ENCODE measurements around the gene PLAGL2. TPM values are rescaled to one million over a fixed set of nuclear protein-coding genes. Genes with fewer than 3 reads are reported as not detected.

The PLAGL2 gene
- total and polyA plus RNA-seq, 2 of the 4 experiments (the other 2 are of a cell fraction): 2.9 to 7.7 TPM

DNA sequence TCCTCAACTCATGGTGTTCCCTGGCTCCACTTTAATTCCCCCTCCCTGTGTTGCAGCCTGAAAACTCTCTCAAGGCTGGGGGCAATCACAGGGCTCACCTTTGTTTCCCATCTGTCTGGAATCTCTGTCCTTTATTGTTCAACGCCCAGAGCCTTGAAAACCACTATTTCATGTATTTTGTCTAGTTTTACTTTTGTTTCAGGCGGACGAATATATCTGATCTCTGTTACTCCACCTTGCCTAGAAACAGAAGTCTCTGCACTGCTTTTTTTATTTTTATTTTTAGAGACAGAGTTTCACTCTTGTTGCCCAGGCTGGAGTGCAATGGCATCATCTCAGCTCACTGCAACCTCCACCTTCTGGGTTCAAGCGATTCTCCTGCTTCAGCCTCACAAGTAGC is 27.6 kb downstream of the PLAGL2 start:
- Histone ChIP-seq H3K9me1 (ENCODE audit: insufficient read depth, low read length) (no peaks in the 10 kb centered on the region), H3K36me3 (ENCODE audit: control insufficient read depth, insufficient read depth, low read length) (no peaks in the 10 kb centered on the region), H2AFZ (replicated peaks; ENCODE audit: low read length, poor library complexity) (no peak overlapping the region), H3K23ac (ENCODE audit: low read depth, low read length) (no peak overlapping the region), H3K27ac (ENCODE audit: insufficient read depth, low read length) (no peak overlapping the region), H3K4me3 (ENCODE audit: insufficient read depth, low read depth, low read length) (no peak overlapping the region), H4K91ac (ENCODE audit: insufficient read depth, low read depth, low read length) (no peak overlapping the region), H3K27me3 (ENCODE audit: control insufficient read depth, insufficient read depth, low read length) (no peaks in the 10 kb centered on the region), H3K9me3 (ENCODE audit: control insufficient read depth, insufficient read depth, low read length) (no peaks in the 10 kb centered on the region), H4K5ac (ENCODE audit: low read depth, low read length) (no peak overlapping the region), H2AK5ac (ENCODE audit: low read depth, low read length) (no peak overlapping the region), H3K4me1 (ENCODE audit: control insufficient read depth, insufficient read depth, low read length) (no peaks in the 10 kb centered on the region), H2BK5ac (ENCODE audit: low read depth, low read length, poor library complexity, severe bottlenecking) (no peak overlapping the region), H3K14ac (replicated peaks; ENCODE audit: low read depth, low read length) (no peak overlapping the region), H4K20me1 (ENCODE audit: insufficient read depth, low read length) (no peaks in the 10 kb centered on the region), H2BK15ac (ENCODE audit: low read depth, low read length) (no peak overlapping the region), H3K18ac (ENCODE audit: low read depth, low read length) (no peak overlapping the region), H3K4me2 (ENCODE audit: low read depth, low read length) (no peak overlapping the region), H4K8ac (ENCODE audit: low read depth in 2 of 2, low read length in 2 of 2) (no peak overlapping the region), H3K56ac (ENCODE audit: extremely low read depth, insufficient read depth, low read length) (no peak overlapping the region), H3K9ac (ENCODE audit: low read depth, low read length) (no peak overlapping the region), H3K4ac (ENCODE audit: low read depth, low read length) (no peak overlapping the region), H2BK120ac (ENCODE audit: low read depth, low read length) (no peak overlapping the region), H2AK9ac (replicated peaks; ENCODE audit: low read depth, low read length, poor library complexity) (no peak overlapping the region), H2BK20ac (ENCODE audit: low read depth, low read length) (no peak overlapping the region), H3K79me1 (ENCODE audit: low read depth in 1 of 2, low read length in 2 of 2) (no peaks in the 10 kb centered on the region)
- intact Hi-C loops (cut with micrococcal nuclease) (no loop called here), dilution Hi-C loops (cut with HindIII; ENCODE audit: low sequenced_read_pairs, unreplicated experiment) (no loop called here), in situ Hi-C loops (cut with MboI; ENCODE audit: low sequenced_read_pairs) (no loop called here)
- DNase-seq (no peak), ATAC-seq (ENCODE audit: low read depth) (no peak)
- ChIA-PET CTCF (no interaction called here), POLR2A (ENCODE audit: unreplicated experiment) (no interaction called here)
- BruUV-seq (replicated peaks): no TSS peak
- TF ChIP-seq CEBPB (IDR thresholded peaks at IDR 0.05; ENCODE audit: low read depth, low read length): no peak
- no peak for TF ChIP-seq RAD21 (IDR thresholded peaks at IDR 0.05; ENCODE audit: low read length)
- TF ChIP-seq NFE2L2 (IDR thresholded peaks at IDR 0.05; ENCODE audit: low read depth, low read length): no peak
- TF ChIP-seq, protein P1, sequence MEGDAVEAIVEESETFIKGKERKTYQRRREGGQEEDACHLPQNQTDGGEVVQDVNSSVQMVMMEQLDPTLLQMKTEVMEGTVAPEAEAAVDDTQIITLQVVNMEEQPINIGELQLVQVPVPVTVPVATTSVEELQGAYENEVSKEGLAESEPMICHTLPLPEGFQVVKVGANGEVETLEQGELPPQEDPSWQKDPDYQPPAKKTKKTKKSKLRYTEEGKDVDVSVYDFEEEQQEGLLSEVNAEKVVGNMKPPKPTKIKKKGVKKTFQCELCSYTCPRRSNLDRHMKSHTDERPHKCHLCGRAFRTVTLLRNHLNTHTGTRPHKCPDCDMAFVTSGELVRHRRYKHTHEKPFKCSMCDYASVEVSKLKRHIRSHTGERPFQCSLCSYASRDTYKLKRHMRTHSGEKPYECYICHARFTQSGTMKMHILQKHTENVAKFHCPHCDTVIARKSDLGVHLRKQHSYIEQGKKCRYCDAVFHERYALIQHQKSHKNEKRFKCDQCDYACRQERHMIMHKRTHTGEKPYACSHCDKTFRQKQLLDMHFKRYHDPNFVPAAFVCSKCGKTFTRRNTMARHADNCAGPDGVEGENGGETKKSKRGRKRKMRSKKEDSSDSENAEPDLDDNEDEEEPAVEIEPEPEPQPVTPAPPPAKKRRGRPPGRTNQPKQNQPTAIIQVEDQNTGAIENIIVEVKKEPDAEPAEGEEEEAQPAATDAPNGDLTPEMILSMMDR (conservative IDR thresholded peaks at IDR 0.05; ENCODE audit: low read depth, low read length): no peak
- TF ChIP-seq CHD1 (IDR thresholded peaks at IDR 0.05; ENCODE audit: low read depth, low read length): no peak
- no peak for TF ChIP-seq POLR2A (IDR thresholded peaks at IDR 0.05; ENCODE audit: low read depth, low read length)
- no peak for TF ChIP-seq MAZ (IDR thresholded peaks at IDR 0.05; ENCODE audit: borderline replicate concordance, low read depth, low read length)
- no peak for TF ChIP-seq MAFK (IDR thresholded peaks at IDR 0.05; ENCODE audit: low read depth, low read length)
- no peak for TF ChIP-seq MXI1 (IDR thresholded peaks at IDR 0.05; ENCODE audit: borderline replicate concordance, low read depth, low read length)
- no peak for TF ChIP-seq BHLHE40 (IDR thresholded peaks at IDR 0.05; ENCODE audit: low read depth, low read length)
- TF ChIP-seq, protein P2, sequence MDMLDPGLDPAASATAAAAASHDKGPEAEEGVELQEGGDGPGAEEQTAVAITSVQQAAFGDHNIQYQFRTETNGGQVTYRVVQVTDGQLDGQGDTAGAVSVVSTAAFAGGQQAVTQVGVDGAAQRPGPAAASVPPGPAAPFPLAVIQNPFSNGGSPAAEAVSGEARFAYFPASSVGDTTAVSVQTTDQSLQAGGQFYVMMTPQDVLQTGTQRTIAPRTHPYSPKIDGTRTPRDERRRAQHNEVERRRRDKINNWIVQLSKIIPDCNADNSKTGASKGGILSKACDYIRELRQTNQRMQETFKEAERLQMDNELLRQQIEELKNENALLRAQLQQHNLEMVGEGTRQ (IDR thresholded peaks at IDR 0.05; ENCODE audit: low read depth, low read length): no peak
- no peak for TF ChIP-seq SMC3 (IDR thresholded peaks at IDR 0.05; ENCODE audit: low read depth, low read length)
- TF ChIP-seq RCOR1 (IDR thresholded peaks at IDR 0.05; ENCODE audit: insufficient replicate concordance, low read length): no peak
- no peak for TF ChIP-seq FOS (IDR thresholded peaks at IDR 0.05; ENCODE audit: low read depth, low read length)
- TF ChIP-seq, protein P3, sequence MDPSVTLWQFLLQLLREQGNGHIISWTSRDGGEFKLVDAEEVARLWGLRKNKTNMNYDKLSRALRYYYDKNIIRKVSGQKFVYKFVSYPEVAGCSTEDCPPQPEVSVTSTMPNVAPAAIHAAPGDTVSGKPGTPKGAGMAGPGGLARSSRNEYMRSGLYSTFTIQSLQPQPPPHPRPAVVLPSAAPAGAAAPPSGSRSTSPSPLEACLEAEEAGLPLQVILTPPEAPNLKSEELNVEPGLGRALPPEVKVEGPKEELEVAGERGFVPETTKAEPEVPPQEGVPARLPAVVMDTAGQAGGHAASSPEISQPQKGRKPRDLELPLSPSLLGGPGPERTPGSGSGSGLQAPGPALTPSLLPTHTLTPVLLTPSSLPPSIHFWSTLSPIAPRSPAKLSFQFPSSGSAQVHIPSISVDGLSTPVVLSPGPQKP (IDR thresholded peaks at IDR 0.05; ENCODE audit: borderline replicate concordance, low read depth, low read length): no peak
- TF ChIP-seq RFX5 (IDR thresholded peaks at IDR 0.05; ENCODE audit: low read depth, low read length): no peak
- no CpG with 5 or more reads among the region's 4 CpGs for WGBS, 2 experiments (ENCODE audit: extremely low coverage in 2 of 2, insufficient read length in 1 of 2)

Measured in IMR-90 (cell line).